IMR-90 (cell line): ENCODE measurements around the gene KLHL29.

Source experiments
- CEBPB ChIP-seq: IDR thresholded peaks from 2 replicates; pipeline ENCODE4 v1.6.1; 2012; ENCODE audit warnings: low read depth, low read length, improper control_type of control experiment
- CTCF ChIP-seq: conservative IDR thresholded peaks from 2 replicates; pipeline ENCODE4 v1.5.1; 2012; ENCODE audit warnings: mild to moderate bottlenecking, low read depth, low read length, improper control_type of control experiment
- MAZ ChIP-seq: IDR thresholded peaks from 2 replicates; pipeline ENCODE4 v1.6.1; 2012; ENCODE audit warnings: low read depth, mild to moderate bottlenecking, low read length, improper control_type of control experiment, moderate library complexity, borderline replicate concordance
- MXI1 ChIP-seq: IDR thresholded peaks from 2 replicates; pipeline ENCODE4 v1.6.1; 2012; ENCODE audit warnings: low read depth, mild to moderate bottlenecking, low read length, moderate library complexity, borderline replicate concordance
- POLR2A ChIP-seq: IDR thresholded peaks from 2 replicates; pipeline ENCODE4 v1.6.1; 2012; ENCODE audit warnings: mild to moderate bottlenecking, low read depth, low read length
- SMC3 ChIP-seq: fragments of 150-350 bp; IDR thresholded peaks from 2 replicates; pipeline ENCODE4 v1.6.1; 2016; ENCODE audit warnings: low read depth, mild to moderate bottlenecking, antibody characterized with exemption, low read length, moderate library complexity
- USF2 ChIP-seq: fragments of 150-350 bp; IDR thresholded peaks from 2 replicates; pipeline ENCODE4 v1.6.1; 2017; ENCODE audit warnings: mild to moderate bottlenecking, antibody characterized with exemption, low read length, low read depth

GRCh38 chr2:23393722-23394121 is 8.7 kb downstream of the KLHL29 start:
- TF ChIP-seq POLR2A, result no peak
- TF ChIP-seq CTCF, result no peak
- TF ChIP-seq CEBPB, result no peak
- TF ChIP-seq USF2, result no peak
- TF ChIP-seq SMC3, result no peak
- TF ChIP-seq MXI1, result no peak
- no peak for TF ChIP-seq MAZ
